GM21360 (cell line): Measurements from ENCODE around the gene ALLC.
"Not testable (repeated sequence)": the region's sequence is repeated elsewhere in the genome, so short reads cannot be mapped to it uniquely, and the experiment has no call there.

Experiments used
- ATAC-seq: cut with Tn5 transposase; IDR thresholded peaks from one replicate; pipeline ENCODE4 v1.9.1; 2021; ENCODE audit warnings: mild to moderate bottlenecking, moderate library complexity; ENCODE audit not compliant: unreplicated experiment

The ALLC gene

DNA sequence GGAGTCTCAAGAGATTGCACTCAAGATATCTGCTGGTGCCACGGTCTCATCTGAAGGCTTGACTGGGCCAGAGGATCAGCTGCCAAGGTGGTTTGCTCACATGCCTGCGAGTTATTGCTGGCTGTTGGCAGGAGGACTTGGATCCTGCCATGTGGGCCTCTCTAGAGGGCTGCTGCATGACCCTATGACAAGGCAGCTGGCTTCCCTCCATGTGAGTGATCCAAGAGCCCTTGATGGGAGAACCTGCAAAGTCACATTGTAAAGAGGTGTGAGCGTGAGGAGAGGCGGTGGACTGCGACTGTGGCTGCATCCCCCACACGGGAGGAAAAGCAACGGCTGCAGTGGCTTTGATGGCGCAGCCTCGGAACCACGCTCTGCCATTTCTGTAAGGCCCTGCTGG is 4.0 kb upstream of the ALLC start:
- ATAC-seq = no peak

DNA sequence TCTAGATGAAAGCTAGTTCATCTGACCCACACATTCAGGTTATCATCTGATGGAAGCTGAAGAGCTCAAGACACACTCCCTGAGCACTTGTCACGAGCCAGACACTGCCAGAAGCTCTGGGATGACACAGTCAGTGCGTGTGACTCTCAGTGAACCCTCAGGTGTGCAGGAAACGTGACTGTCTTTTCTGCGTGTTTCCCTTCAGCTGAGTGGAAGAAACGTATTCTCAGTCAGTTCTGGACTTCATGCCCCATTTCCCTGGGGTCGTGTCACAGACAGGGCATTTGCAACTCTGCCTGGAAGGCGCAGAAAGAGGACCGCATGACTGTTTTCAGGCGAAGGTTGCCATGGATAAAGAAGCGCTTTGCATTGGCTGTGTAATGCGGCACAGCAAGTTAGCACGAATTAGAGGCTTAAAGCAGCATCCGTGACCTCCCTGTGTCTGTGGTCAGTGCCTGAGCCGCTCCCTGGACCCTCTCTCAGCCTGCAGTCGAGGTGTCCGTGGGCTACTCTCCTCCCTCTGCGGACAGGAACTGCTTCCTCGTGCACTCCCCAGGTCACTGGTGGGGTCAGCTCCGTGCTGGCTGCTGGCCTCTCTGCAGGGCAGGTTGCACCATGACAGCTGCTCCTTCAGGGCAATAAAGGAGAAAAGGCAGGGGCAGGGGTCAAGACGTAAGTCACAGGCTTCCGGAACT is 3.3 kb upstream of the ALLC start:
- no peak for ATAC-seq

DNA sequence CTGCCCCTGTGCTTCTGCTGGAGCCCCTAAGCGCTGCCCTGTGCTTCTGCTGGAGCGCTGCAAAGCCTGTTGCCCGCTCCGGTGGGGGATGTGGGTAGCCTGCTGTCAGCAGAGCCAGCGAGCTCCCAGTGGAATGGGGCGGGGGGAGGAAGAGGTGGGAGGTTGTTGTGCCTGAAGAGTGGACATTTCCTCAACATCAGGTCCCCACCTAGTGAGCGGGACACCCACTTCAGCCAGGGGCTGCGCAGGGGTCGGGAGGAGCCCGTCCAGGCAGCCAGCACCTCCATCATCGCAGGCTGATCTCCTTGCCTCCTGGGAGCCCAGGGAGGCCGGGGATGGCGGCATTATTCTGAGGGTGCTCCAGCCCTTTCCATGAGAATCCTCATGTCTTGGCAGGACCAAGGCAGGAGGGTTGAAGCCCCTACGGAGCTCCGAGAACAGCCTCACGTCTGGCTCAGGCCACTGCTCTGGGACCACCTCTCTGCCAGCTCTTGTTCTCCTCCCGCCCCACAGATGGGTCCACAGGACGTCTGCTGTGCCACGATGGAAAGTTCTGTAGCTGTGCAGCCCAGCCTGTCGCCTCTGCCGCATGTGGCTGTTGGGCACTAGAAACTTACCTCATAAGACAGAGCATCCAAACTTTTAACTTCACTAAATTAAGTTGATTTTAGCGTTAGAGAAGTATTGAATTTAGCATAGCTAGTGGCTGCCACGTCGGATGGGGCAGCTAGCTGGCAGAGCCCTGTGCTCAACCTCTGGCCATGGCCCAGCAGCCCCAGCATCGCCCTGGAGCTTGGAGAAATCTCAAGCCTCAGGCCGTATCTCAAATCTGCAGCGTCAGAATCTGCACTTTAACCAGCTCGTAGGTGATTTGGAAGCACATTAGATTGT is 1.9 kb upstream of the ALLC start:
- ATAC-seq = no peak

DNA sequence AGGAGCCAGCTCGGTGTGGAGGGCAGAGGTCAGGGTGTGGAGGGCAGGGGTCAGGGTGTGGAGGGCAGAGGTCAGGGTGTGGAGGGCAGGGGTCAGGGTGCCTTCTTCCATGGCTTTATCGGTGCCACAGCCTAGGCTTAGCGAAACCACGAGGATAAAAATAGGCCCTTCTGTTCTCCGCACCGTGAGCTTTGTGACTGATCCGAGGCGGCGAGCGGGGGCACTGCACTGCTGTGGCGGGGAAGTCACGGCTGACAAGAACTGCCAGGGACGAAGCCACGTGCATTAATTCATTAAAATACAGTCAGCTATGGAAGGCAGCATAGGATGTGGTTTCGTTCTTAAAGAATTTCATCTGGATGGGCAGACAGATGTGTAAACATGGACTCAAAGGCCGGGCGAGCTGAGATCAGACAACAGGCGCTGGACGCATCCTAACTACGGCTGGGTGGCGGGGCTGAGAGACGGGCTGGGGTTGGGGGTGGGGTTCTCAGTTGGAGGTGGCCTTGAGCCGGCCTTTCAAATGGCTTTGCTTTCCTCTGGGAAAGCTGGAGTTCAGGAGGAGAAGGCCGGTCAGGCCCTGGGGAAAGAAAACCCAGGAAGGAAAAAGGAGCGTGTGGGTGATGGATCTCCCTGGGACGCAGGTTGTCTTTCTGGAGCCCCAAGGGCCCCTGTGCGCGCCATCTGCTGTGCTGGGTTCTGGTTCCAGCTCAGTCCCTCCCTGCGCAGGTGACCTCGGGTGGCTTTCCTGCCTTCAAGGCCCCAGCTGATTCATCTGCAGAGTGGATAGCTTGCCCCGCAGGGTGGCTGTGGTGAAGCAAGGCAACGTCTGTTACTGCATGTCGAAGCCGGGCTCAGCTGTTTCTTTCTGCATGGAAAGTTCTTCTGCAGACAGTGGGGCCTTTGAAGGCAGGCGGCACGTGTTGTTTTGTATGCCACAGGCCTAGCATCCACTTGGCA is 958 bp upstream of the ALLC start:
- no peak for ATAC-seq

DNA sequence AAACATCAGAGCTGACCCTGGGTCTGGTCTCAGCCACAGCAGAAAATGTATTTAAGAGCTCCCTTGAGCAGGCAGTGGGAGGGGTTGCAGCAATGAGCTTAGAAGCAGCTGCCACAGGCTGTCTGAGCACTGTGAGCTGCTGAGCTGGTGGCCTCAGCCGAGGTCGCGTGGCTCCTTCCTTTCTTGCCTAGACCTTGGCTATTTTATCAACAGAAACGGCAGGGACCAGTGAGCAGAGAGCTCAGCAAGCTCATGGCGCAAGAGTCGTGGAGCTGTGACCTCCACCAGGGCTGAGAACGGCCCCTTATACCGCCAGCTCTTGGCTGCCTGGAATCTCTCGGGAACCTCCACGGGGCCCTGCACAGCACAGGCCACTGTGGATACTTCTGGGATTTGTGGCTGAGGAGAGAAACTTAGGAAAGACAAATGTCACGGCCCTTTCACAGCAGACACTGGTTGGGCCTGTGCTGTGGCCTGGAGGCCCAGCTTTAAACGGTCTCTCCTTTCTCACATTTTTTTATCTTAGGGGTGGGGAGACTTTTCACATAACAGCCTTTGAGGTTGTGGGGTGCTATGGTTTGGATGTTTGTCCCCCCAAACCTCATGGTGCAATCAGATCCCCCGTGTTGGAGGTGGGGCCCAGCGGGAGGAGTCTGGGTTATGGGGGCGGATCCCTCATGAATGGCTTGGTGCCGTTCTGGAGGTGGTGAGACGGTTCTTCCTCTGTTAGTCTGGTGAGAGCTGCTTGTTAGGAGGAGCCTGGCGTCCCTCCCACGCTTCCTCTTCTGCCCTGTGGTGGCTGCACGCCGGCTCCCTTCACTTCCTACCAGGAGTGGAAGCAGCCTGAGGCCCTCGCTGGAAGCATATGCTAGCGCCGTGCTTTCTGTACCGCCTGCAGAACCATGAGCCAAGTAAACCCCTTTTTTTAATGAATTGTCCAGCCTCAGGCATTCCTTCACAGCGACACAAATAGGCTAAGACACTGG is 1.7 kb downstream of the ALLC start:
- no peak for ATAC-seq

DNA sequence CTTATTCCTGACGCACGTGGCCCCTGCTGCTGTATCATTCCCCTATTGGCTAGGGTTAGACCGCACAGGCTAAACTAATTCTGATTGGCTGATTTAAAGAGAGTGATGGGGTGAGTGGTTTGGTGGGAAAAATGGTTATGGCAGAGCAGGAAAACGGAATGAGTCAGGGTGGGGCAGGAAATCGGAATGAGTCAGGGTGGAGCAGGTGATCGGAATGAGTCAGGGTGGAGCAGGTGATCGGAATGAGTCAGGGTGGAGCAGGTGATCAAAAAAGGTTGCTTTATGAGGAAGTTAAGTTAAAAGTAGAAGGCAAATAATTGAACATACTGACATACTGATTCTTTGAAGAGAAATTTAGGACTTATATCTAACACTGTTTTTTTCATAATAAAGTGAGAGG is 2.6 kb downstream of the ALLC start:
- ATAC-seq = not testable (repeated sequence)

DNA sequence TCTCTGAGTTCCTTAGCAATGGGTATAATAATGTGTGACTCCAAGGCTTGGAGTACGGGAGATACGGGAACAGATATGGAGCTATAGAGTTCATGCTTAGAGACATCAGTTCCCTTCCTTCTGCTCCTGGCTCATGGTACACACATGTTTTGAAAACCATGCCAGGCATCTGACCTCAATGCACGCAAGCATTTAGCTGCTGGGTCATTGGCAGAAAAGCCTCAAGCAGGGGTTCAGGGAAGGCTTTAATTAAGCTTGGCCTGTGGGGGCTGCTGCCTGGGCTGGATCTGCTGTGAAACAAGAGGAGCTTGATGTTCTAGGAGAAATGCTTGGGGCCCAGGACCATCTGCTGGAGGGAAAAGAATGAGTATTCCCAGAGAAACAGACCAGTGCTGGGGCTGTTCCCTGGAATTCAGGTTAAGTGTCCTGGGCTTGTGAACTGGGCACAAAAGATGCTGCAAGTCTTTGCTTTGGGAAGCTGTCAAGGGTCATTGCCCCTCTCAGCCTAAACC is 3.2 kb downstream of the ALLC start:
- ATAC-seq = no peak

DNA sequence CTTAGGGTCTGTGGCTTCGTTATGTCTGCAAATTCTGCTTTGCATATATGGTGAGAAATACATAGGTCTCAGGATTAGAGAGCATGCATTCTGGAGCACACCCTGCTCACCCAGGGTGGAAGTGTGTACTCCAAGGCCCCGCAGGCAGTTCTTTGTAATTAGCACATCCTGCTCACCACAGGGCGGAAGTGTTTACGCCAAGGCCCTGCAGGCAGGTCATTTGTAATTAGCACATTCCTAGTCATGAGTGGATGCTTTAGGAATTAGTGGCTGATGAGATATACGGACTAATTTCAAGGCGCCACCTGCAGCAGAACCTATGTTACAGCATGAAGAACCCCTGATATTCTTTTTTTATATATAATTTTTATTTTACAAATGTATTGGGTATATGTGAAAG is 4.2 kb downstream of the ALLC start:
- ATAC-seq = no peak

DNA sequence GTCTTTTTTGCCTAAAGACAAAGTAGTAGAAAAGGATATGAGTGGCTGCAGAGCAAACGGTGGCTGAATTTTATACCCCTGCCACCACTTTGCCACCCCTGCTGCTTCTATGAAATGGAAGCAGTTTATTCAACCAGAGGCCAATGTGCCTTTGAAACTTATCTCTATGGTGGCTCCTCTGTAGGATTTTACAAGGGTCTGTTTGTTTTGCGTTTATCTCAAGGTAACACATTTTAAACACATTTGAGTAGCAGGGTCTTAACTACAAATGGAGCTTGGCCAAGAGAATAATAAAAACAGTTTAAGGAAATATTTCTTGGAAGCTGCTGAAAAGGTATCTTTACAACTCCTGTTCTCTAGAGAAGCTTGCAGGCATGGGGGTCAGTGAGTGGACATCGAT is 6.1 kb downstream of the ALLC start:
- ATAC-seq = no peak

DNA sequence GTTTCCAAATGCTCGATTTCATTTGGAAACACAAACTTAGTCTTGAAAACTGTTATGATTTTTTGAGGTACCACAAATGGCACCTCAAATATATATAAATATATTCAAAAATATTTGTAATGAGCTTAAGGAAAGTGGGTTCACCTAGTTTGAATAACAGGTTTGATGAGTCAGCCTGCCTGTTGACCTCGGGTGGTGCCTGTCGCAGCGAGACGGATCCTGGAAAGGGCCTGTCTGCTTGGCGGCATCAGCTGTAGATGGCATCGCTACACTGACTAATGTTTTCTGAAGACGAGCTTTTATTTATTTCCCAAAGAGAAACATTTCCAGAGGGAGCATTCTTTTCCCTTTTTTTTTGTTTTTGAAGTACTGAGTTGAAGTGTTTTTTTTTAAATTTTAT is 6.9 kb downstream of the ALLC start:
- ATAC-seq = no peak

DNA sequence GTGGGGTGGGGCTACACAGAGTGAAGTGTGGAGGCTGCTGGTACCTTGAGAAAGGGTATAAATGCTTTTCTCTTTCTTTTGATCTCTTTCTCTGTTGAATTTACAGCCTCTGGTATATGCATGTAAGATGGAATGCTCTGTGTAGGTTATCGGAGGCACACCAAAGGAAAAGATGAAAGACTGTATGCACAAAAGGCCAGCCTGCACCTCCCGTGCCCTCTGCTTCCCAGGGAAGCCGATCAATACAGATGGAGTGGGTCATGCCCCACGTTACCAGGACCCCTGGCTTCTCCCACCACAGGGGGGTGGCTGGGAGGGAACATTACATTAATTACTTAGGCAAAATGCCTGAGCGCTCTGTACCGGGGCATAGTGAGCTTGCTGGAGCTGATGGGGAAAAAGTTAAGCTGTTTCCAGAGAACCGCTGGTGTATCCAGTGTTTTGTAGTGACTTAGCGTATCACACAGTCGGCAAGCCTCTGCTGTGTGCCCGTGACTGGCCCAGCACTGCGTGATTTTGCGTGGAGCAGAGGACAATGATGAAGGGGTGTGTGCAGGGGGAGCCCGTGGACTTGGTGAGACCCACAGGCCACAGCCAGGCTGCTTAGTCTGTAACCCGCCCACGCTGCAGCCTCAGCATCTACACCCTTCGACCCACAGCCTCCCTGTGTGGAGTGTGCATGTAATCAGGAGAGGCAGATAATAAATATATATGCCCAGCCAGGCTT is 8.0 kb downstream of the ALLC start:
- no peak for ATAC-seq

DNA sequence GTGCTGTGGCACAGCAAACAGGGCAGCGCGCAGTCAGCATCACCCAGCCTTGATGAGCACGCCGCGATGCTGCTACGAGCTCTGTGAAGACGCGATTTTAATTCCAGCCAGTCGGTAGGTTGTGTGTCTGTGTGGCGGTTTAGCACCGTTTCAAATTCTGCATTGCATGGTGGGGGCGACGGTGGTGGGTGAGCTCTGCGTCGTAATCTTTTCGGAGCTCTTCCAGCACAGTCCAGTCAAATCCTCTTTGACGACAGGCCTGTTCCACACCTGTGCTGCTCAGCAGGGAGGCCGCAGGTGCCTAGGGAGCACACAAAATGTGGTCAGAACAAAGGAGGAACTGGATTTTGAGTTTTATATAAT is 8.6 kb downstream of the ALLC start:
- no peak for ATAC-seq

DNA sequence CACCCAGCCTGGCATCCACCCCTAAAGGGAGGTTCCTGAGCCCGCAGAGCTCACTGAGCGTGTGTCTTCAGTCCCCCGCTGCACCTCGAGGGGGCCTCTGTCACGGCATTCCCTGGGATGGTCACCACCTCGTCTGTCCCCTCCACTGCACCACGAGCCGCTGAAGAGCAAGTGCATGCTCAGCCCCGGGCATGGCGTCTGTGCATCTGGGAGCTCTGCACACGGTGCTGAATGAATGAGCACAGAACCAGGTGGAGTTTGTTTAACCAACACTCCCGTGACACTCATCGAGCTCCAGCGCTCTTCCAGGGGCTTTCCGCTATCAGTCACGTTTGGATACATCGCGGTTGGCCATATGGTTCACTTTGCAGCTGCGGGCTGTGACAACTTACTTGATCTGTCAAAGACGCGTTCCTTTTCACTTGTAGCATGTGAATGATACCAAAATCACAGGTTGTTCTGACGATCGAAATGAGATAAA is 9.2 kb downstream of the ALLC start:
- no peak for ATAC-seq

DNA sequence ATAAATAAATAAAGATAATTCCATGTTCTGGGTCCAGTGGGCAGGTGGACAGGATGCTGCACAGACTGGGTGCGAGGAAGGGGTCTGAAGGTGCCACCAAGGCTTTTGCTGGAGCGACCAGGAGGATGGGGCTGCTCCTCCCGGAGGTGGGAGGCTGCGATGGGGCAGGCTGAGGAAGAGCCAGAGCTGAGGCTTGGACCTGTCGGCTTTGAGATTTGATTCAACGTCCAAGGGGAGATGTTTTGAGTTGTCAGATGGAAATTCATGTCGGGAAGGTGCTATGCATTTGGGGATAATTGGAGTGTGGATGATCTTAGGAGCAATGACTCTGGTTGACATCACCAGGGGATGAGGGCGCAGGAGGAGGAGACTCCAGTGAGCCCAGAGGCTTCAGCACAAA is 11.7 kb downstream of the ALLC start:
- ATAC-seq = no peak

DNA sequence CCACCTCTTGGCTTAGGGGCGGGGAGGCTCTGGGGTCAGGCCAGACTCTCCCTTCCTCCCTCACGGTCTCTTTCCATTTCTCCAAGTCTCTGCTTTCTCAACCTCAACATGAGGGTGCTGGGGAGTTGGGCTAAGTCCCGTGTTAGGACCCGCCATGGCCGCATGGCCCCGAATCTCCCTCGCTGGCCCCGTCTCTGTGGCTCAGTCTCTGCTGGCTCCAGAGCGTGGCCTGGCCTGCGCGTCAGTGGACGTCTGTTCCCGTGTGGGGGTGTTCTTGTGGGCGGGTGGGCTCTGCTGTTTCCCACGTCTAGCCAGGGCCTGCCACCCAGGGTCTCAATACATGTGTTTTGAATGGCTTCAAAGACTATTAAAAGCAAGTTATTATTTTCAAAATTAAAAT is 12.4 kb downstream of the ALLC start:
- ATAC-seq = no peak

DNA sequence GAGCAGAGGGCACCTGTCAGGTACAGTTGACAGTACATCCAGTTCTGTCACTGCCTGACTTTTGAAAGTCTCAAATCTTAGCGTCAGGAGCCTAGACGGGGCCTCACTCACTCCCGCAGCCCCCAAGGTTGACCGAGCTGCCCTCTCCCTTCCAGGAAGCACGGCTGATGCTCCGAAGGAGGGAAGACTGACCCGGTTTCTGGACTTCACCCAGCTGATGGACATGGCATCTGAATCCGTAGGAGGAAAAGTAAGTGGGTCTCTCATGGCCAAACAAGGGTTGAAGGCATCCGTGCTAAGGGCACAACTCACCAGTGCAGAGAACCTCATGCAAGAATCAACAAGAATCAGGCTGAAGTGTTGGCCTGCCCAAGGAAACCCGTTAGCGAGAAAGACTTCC is 12.9 kb downstream of the ALLC start:
- ATAC-seq = no peak

DNA sequence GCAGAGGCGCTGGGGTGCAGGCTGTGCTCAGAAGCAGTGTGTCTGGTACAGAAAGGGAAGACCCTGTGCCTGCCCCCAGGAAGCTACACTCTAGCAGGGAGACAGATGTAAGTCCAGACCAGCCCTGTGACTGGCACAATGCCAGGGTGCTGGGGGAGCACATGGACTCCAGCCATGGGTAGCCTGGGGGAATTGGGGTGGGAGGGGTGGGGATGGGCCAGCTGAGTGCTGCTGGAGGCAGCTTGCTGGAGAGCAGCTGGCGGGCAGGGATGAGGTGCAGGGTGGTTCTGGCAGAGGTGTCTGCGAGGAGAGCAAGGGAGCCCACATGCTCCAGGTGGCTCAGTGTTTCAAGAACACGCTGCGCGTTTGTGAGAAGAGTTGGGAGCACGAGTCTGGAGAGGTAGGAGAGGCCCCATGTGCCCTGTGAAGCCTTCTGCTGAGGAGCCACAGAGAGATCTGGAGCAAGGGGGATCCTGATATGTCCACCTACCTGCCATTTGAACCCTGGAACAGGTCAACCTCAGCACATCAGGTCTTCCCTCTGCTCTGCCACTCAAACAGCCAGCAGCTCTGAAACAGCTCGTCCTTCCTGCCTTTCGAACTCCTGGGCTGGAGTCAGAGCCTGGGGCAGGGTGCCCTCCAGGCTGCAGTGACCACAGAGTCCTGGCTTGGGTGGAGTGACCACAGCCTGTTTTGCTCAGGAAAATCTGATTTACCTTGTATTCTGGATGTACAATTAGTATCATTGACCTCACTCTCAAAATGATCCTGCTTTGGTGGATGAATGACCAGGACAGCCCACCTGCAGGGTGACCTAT is 15.1 kb downstream of the ALLC start:
- no peak for ATAC-seq
